GM21390 (cell line): ENCODE measurements around the gene OLFM3.

Source experiments
- ATAC-seq: cut with Tn5 transposase; IDR thresholded peaks from one replicate; pipeline ENCODE4 v1.9.1; 2021; ENCODE audit not compliant: unreplicated experiment

The OLFM3 gene

DNA sequence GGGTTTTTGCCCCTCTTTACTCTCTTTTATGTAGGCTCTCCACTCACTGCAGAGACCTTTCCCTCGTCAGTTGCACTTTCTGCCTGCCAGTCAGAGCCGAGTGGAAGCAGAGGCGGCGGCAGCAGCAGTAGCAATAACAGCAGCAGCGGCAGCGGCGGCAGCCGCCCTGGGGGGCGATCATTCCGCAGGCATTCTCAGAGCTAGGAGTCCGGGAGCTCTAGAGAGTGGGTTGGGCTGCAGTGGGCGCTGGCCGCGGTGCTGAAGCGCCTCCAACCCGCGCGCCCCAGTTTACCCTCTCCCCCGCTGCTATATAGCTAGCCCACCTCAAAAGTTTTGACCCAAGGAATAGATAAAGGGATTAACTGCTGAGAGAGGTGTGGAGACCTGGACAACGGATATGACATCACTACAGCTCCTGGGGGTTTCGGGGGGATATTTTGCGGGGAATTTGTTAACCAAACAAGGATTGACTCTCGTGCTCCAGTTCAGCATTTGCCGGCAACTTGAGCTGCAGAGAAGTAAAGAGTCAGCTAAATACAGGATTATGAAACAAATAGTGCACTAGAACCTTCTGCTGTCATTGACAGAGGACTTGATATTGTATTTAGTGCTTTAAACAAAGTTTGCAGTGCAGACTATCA is at the start of gene OLFM3:
TSS of gene OLFM3 (minus strand) at position 102 of the 641 bp plus-strand sequence.
- peak; percentile 56 for ATAC-seq

DNA sequence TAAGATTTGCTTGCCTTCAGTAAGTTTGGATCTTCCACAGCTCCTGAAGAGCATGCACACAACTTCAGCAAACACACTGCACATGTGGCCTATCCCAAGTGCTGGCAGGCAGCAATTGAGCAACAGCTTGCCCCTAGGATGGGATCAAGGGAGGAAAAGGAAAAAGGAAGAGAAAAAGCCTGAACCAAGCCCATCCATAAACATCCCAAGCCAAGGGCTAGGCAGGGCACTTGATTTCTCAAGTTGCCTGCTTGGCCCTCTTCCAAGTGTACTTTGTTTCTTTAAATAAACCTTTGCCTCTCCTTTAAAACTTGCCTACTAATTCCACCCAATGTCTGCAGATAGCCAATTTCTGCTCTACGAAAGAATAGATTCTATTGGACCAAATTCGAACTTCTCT is 49.0 kb upstream of the OLFM3 start:
- no peak for ATAC-seq

DNA sequence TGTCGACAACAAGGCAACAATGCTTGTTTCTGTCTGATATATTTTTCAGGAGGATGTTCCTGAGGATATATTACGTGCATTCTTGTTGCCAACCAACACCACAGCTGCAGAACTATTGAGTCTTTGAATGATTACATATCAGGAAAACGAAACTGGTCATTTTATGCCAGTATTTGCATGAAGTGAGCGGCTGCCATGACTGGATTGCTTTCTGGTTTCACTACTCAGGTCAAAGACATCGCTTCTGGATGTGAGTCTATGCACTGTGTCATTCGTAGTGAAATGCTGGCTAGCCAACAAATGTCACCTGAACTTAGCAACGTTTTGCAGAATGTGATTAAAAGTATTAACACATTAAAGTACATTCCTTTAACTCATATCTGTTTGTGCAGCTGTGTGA is 35.8 kb upstream of the OLFM3 start:
- peak; percentile 75 for ATAC-seq

DNA sequence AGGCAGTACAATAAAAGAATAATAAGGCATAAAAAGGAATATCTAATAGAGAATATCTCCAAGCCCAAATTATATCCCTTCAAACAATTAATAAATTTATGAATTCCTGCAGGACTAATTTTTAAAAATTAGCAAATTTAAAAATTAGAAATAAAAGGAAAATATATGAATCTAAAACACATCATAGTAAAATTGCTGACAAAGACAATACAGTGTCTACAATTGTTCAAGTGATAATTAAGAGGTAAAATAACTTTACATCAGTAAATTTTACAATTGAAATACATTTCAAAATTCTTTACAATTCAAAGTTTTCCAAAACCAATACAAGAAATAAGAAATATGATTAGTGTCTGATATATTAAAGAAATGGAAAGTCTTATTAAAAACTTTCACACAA is 22.8 kb upstream of the OLFM3 start:
- no peak for ATAC-seq

DNA sequence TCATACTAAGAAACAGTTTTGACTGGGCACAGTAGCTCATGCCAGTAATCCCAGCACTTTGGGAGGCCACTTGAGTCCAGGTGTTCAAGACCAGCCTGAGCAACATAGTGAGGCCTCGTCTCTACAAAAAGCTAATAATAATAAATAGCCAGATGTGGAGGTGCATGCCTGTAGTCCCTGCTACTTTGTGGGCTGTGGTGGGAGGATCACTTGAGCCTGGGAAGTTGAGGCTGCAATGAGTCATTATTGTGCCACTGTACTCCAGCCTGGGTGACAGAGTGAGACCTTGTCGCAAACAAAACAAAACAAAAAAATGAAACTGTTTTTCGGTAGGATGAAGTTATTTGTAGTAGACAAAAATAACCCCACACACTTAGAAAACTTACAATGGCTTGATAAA is 19.0 kb upstream of the OLFM3 start:
- no peak for ATAC-seq

DNA sequence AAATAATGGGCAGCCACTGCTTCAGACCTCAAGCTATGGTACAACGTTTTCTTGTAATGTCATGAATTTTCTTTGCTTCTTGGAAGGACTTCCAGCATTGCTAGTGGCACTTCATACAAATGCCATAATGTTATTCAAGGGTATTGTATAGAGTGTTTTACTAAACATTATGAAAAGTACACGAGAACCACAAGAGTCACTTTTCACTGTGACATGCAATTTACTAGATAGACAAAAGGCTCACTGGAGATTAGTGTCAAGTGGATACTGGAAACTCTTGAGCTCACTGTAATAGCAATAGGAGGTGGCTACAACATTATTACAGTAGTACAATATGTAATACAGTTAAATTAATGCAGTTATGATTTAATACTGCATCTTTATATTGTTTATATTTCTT is 5.3 kb upstream of the OLFM3 start:
- no peak for ATAC-seq

DNA sequence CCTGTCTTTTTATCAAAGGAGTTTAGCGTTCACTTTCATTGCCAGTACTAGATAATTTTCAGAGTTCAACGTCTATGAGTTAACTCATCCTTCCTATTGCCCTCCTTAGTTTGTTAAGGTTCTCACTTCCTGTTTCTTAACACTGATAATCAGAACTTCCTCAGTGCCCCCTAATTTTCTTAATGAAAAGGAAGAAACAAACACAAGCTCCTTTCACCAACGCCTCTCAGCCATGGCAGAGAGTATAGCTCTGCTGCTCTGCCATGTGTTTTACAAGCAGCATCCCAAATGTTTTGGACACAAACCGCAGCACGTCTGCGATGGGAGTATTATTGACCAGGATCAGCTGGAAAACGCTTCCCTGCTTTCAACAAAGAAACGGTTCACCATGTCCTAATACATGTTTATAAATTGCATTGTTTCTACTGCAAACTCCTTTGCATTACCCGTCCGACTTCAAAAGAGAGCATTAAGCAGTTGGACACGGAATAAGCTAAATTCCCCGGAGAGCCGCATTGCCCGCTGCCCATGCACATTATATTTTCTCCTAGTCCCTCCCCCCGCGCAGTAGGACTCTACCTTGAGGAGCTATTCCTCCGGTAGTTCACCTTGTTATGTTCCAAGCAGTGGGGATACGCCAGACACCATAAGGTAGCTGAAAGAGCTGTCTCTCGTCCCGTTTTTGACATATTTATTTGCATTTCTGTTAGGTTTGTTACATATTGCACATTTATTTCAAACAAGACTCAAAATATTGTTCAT is 561 bp downstream of the OLFM3 start:
- ATAC-seq, result no peak

DNA sequence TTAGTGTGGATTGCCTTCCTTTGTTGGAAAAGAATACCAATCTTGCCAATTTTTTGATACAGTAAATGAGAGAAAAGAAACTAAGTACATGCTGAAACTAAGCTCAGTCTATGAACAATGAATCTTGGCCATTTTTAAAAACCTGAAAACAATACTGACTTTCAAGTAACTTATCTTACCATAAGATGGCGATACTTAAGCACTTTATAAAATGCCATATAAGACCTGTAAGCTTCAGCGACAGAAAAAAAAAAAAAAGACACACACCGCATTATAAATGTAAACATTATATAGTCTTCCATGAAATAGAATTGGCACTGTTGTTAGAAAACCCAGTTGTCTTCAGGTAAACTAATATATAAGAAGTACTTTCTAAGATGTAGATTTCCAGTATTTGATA is 3.0 kb downstream of the OLFM3 start:
- ATAC-seq, result no peak

DNA sequence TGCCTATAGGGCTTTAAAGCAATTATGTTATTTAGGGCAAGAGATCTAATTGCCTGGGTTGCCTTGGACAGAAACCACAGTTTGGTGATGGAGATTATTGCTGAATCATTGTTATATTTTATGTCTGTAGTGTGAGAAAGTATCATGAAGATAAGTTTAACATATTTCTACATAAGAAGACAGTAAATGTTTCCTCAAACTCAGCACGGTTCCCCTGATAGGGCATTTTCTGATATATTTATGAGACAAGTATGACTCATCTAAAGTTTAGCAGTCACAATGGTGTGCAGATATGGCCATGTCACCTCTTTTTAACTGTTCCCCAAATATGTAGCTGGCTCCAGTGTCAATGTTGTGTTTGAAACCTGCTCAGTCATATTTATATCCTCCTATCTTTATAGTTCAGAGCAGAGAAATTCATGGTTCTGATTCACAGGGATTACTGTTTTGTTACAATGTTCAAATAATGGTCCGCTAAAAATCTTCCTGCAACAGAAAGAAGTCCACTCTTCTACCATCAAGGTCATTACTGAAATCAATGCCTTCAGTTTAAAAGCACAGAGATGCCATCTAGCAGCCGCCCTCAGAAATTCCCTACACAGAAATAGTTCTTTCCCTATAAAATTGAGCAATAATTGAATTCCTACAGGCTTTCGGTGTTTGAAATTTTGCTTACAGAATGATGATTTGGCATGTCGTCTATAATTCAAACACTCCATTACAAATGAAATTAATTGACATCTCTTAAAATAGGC is 3.7 kb downstream of the OLFM3 start:
- no peak for ATAC-seq

DNA sequence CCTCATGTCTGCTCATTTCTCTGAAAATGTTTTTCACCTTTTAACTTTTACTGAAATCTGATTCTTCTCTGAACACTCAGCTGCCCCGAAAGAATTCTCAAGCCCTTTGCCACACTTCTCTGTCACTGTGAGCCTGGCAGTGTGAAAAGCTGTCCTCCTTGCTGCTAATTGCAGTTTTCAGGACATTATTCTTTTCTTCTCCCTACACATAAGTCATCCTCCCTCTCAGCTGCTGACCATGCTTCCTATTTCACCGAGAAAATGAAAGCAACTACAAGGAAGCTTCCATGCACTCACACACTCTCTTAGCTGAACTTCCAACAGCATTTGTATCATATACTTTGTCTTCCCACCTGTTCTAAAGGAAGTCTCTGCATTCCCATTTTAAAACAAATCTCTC is 15.8 kb downstream of the OLFM3 start:
- ATAC-seq, result no peak

DNA sequence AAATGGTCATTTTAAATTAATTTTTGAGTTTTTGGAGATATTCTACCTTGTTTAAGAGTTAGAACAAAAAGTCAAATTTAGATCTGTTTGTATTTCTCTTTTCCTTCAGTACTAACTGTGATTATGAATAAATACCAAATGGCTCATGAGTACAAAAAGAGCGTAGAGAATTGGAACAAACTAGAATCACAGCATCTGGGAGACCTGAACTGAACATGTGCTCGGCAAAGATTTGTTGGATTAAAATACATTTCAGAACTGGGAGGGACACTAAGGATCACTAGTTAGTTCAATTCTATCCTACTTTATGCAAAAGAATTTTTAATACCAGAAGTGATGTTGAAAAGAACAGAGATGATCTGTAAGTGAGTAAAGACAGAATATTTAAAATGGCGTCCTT is 19.5 kb downstream of the OLFM3 start:
- no peak for ATAC-seq

DNA sequence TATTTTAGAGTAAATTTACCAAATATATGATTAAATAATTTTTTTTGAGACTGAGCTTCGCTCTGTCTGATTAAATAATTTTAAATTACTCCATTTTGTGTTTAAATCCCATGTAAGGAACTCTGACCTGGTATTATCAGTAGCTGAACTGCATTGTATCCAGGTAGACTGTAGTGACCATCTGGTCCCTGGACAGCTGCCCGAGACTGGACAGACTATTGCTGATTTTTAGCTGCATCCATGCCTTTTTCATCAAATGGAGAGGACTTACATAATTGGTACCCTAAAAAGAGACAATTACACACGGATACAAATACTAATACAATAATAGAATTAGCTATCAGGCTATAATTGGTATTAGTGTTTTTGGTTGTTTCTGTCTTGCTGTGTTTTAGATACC is 20.6 kb downstream of the OLFM3 start:
- ATAC-seq, result no peak

DNA sequence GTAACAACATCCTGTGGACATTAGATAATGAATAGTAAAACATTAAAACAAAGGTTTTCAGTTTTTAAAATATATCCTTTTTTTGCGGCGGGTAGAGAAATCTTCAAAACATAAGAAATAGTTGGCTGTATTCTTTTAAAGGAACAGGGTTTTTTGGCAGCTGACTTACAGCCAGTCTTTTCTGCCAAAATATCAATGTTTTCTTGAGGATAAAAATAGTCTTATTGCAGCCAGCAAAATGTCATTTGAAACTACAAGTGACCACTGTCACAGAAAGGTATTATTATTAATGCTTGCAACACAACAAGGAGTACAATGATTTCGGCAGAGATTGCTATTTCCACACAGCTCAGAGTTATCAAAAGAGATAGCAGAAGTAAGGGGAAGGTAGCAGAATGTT is 21.4 kb downstream of the OLFM3 start:
- ATAC-seq, result no peak

DNA sequence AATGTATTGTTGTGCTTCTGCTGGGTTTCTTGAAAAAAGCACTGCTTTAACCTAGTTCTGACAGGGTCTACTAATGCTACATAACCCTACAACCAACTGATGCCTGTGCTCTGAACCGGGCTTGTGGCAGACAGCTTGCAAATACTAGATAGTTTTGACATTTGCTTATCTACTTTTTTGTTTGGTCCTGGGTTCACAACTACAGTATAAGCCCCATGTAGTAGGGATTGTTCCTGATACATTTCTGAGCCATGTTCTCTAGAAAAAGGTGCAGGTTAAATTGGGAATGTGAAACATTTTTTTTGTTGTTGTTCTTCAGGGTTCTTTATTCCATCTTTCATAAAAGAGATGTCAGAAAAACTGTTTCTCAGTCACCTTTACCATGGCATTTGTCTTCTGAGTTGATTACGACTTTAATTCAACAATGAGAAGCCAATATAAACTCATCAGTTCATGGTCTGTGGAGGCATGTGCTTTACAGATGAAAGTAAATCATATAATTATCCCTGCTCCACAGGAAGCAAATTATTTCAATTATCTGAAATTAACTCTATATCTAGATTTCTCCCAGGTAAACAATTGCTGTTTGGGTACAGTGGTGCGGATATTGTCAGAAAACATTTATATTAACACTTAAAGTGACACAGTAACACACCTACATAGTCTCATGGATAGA is 22.0 kb downstream of the OLFM3 start:
- ATAC-seq, result no peak

DNA sequence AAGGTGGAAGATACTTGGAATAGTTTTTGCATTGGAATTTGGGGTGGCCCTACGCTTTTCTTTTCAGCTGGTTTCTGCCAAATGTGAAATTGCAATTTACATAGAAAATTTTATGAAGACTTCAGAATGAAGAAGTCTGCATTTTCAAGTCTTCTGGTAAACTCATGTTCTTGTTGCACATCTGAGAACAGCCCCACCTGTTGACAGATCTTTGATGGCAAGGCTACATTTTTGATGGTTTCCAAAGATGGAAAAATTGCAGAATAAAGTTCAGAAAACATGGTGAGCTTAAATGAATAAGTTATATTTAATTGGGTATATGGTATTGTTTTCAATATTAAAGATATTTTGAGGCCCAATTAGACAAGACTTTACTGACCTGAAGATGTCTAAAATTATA is 25.4 kb downstream of the OLFM3 start:
- ATAC-seq, result no peak

DNA sequence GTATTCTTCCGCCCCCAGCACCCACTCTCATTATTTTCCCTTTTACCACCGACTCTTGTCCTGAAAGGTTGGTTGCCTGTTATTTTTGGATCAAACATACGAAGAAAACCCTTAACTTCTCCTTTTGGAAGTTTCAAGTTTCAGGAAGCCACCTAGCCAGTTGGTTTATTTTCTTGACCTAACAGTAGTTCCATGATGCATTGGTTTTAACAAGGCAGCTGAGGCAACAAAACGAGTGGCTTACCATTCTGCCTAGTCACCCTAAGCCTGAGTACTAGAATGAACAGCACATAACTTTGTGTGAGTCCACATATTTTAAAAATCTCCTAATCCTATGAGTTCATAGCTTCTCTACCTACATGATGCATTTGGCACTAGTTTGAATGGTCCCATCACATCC is 28.9 kb downstream of the OLFM3 start:
- ATAC-seq, result no peak

DNA sequence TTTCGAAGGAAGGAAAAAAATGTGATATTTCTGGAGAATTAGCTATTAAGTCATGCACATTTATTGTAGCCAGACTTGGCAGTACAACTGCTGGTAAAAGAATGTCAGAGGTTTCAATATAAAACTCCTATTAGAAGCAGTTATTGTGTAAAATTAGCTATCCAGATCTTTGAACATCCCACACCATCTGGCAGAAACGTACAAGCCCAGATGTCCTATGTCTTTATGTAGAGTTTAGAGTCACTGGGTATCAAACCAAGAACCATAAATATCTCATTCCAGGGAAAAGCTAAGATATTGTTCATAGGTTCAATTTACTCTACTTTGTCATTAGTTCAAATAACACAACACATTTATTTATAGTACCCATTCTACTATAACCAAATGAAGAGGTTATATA is 31.4 kb downstream of the OLFM3 start:
- no peak for ATAC-seq

DNA sequence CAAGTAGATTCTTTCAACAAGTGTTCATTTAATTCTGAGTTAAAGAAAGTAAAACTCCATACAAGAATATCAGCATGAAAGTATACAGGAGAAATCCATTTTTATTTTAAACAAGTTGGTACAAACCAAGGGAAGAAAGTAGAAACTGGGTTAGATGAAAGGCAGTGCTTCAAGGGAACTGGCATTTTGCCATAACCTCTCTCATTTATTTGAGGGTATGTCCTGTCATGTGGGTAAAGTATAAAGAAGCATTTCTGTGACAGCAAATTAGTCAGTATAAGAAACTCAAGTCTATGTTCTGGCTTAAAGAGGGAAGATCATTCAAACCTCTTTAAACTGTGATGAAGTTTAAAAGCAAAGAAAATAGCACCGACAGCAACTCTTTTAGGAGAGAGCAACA is 32.0 kb downstream of the OLFM3 start:
- ATAC-seq, result no peak

DNA sequence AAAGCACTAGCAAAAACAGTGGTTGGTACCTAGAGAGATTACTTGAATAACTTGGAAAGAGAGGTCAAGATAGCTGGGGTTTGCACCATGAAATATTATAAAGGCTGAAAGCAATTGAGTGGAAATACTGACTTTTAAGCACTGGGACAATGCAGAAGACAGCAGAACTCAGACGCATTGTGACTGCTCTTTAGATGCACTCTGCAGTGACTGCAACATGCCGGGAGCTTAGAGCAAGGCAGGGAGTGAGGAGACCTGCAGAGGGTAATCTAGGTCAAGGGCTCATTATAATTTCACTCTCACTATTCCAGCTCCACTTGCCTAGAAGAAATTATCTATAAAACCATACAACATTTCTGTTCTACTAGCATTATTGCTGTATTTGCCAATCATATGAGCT is 36.6 kb downstream of the OLFM3 start:
- no peak for ATAC-seq

DNA sequence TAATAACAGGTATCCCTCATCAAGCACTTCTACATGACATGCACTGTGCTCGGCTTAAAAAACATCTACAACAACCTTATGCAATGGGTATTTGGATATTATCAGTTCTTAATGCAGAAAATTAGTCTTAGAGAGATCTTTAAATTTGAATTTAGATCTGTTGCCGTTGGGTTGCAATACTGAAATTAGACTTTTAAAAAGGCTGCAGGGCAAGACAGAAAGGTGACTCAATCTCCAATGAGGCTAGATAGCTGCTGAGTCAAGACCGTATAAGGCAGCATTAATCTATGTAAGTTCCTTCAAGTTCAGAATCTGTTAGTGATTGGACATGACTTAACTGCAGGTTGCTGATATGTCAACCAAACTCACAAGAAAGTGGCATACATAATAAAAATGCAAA is 37.3 kb downstream of the OLFM3 start:
- ATAC-seq, result no peak

DNA sequence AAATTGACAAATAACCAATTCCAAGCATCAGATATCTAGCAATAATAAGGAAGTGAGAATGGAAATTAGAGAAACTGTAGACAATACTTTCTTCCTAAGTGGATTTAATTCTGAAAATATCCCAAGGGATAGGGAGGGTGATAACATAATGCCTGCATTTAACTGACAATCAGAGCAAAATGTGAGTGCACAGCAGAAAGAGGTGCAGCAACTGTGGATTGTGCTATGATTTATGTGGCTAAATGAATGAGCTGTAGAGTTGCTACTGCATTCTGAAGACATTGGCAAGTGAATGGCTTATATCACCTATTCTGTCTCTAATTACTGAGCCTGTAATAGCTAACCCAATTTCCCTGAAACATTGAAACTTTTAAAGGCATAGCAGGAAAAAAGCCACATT is 39.0 kb downstream of the OLFM3 start:
- no peak for ATAC-seq

DNA sequence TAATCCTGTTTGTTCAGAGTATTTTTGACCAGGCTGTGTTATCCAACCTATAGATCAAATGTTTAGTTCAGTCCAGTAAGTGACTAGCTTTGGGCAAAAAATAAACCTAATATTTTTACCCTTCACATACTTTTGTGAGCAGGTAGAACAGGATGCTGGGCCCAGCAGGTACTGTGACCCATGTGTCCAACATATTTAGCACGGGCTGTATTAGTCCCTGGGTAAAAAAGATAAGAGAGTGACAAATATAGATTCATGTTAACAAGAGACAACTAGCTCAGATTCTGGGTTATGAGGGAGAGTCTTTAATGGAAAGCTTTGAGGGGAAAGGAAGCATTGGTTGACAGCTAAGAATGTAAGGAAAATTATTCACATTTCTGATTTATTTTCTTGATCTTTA is 43.1 kb downstream of the OLFM3 start:
- no peak for ATAC-seq
